Measurements from ENCODE around the gene FUNDC1.

FUNDC1 gene

DNA sequence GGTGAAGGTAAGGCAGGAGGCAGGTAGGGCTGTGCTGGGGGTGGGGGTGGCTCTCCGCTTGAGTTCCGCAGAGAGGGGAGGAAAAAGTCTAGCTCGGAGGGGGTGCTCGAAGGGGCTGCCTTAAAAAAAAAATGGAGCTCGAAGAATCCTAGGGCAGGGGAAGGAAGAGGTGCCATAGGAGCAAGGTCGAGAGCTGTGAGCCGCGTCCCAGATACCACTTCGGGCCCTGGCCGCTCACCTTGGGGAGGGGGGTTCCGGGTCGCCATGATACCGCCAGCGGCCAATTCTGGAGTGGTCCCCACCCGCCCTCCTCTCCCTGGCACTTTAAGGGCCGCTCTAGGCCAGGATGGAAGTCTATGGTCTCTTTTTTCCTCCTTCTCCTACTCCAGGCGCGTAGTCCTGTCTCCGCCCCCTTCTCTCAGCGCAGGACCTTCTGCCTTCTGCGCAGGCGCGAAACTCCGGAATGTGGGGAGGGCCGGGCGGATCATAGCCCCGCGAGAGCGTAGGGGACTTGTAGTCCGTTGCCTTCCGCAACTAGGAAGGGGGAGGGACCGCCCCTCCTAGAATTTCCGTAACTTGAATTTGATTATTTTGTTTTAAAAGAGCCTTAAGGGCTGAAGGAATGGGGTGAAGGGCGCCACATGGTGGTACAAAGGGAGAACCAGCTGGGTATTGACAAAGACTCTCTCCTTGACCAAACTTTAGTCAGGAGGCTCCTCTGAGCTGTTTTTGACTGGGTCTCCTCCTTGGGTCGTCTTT lies at the start of gene FUNDC1:
FUNDC1 (minus strand) TSS at position 293 of the 759 bp plus-strand sequence; CDS start at position 266, 27 bp downstream.
- peak; percentile 78 for TF ChIP-seq YY1 (IDR thresholded peaks at IDR 0.05; ENCODE audit: low read depth)
- TF ChIP-seq EP300 (IDR thresholded peaks at IDR 0.05; ENCODE audit: borderline replicate concordance), result no peak
- TF ChIP-seq TCF12 (IDR thresholded peaks at IDR 0.05; ENCODE audit: low read depth), result no peak
- TF ChIP-seq ZBTB7A (IDR thresholded peaks at IDR 0.05; ENCODE audit: low read depth), result no peak
- TF ChIP-seq NFIC (IDR thresholded peaks at IDR 0.05), result no peak
- TF ChIP-seq RAD21 (IDR thresholded peaks at IDR 0.05; ENCODE audit: low read depth), result peak; percentile 30; the same call in 1 of the 2 replicates
- TF ChIP-seq CREB1 (IDR thresholded peaks at IDR 0.05; ENCODE audit: low read depth), result no peak
- peak; percentile 52 for TF ChIP-seq TEAD4 (IDR thresholded peaks at IDR 0.05)
- no peak; the same call in 1 of the 2 replicates for TF ChIP-seq FOXM1 (IDR thresholded peaks at IDR 0.05; ENCODE audit: borderline replicate concordance, low read depth)
- TF ChIP-seq CEBPB (IDR thresholded peaks at IDR 0.05), result no peak
- TF ChIP-seq, protein P1, sequence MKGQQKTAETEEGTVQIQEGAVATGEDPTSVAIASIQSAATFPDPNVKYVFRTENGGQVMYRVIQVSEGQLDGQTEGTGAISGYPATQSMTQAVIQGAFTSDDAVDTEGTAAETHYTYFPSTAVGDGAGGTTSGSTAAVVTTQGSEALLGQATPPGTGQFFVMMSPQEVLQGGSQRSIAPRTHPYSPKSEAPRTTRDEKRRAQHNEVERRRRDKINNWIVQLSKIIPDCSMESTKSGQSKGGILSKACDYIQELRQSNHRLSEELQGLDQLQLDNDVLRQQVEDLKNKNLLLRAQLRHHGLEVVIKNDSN (IDR thresholded peaks at IDR 0.05), result no peak
- TF ChIP-seq TAF1 (IDR thresholded peaks at IDR 0.05; ENCODE audit: low read depth), result peak; percentile 53
- TF ChIP-seq EGR1 (IDR thresholded peaks at IDR 0.05), result no peak
- no peak for TF ChIP-seq REST (IDR thresholded peaks at IDR 0.05; ENCODE audit: low read depth)
- TF ChIP-seq, protein P2, sequence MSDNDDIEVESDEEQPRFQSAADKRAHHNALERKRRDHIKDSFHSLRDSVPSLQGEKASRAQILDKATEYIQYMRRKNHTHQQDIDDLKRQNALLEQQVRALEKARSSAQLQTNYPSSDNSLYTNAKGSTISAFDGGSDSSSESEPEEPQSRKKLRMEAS (IDR thresholded peaks at IDR 0.05), result 0 out of 2 replicates have a peak, but pooled peaks have one; percentile 16

- no peak for TF ChIP-seq EGR1 (IDR thresholded peaks at IDR 0.05)
- TF ChIP-seq TCF12 (IDR thresholded peaks at IDR 0.05; ENCODE audit: low read depth), result no peak
- TF ChIP-seq FOXM1 (IDR thresholded peaks at IDR 0.05; ENCODE audit: borderline replicate concordance, low read depth), result no peak
- TF ChIP-seq, protein P1 (IDR thresholded peaks at IDR 0.05), result no peak
- no peak for TF ChIP-seq REST (IDR thresholded peaks at IDR 0.05; ENCODE audit: low read depth)
- no peak for TF ChIP-seq TEAD4 (IDR thresholded peaks at IDR 0.05)
- TF ChIP-seq, protein P2 (IDR thresholded peaks at IDR 0.05), result no peak
- TF ChIP-seq CEBPB (IDR thresholded peaks at IDR 0.05), result no peak
- no peak for TF ChIP-seq CREB1 (IDR thresholded peaks at IDR 0.05; ENCODE audit: low read depth)
- no peak for TF ChIP-seq ZBTB7A (IDR thresholded peaks at IDR 0.05; ENCODE audit: low read depth)
- TF ChIP-seq RAD21 (IDR thresholded peaks at IDR 0.05; ENCODE audit: low read depth), result no peak
- TF ChIP-seq YY1 (IDR thresholded peaks at IDR 0.05; ENCODE audit: low read depth), result no peak
- no peak for TF ChIP-seq NFIC (IDR thresholded peaks at IDR 0.05)
- no peak for TF ChIP-seq TAF1 (IDR thresholded peaks at IDR 0.05; ENCODE audit: low read depth)
- no peak for TF ChIP-seq EP300 (IDR thresholded peaks at IDR 0.05; ENCODE audit: borderline replicate concordance)
Observed at GRCh38 chrX:44585866-44586265, 43.2 kb upstream of the FUNDC1 start.

- TF ChIP-seq CEBPB (IDR thresholded peaks at IDR 0.05), result no peak
- TF ChIP-seq CREB1 (IDR thresholded peaks at IDR 0.05; ENCODE audit: low read depth), result no peak
- TF ChIP-seq TCF12 (IDR thresholded peaks at IDR 0.05; ENCODE audit: low read depth), result no peak
- TF ChIP-seq RAD21 (IDR thresholded peaks at IDR 0.05; ENCODE audit: low read depth), result no peak
- TF ChIP-seq ZBTB7A (IDR thresholded peaks at IDR 0.05; ENCODE audit: low read depth), result no peak
- TF ChIP-seq, protein P2 (IDR thresholded peaks at IDR 0.05), result no peak
- TF ChIP-seq EGR1 (IDR thresholded peaks at IDR 0.05), result no peak
- TF ChIP-seq EP300 (IDR thresholded peaks at IDR 0.05; ENCODE audit: borderline replicate concordance), result no peak
- TF ChIP-seq FOXM1 (IDR thresholded peaks at IDR 0.05; ENCODE audit: borderline replicate concordance, low read depth), result no peak
- no peak for TF ChIP-seq YY1 (IDR thresholded peaks at IDR 0.05; ENCODE audit: low read depth)
- TF ChIP-seq, protein P1 (IDR thresholded peaks at IDR 0.05), result no peak
- TF ChIP-seq NFIC (IDR thresholded peaks at IDR 0.05), result no peak
- no peak for TF ChIP-seq TEAD4 (IDR thresholded peaks at IDR 0.05)
- TF ChIP-seq TAF1 (IDR thresholded peaks at IDR 0.05; ENCODE audit: low read depth), result no peak
- TF ChIP-seq REST (IDR thresholded peaks at IDR 0.05; ENCODE audit: low read depth), result no peak
Observed at GRCh38 chrX:44580466-44580865, 37.8 kb upstream of the FUNDC1 start.
